NCI-H748 treated with DMSO at 0.1 percent for 48 hours (cell line): Measurements from ENCODE around the gene HMGCS1.
A peak's percentile ranks its signal among the peaks of the same experiment; 100 is the strongest.
"Not testable (repeated sequence)": the region's sequence is repeated elsewhere in the genome, so short reads cannot be mapped to it uniquely, and the experiment has no call there.

Experiments used
- DNase-seq: peaks from one replicate; lab custom pipeline; 2025; lab: John Stamatoyannopoulos, UW

The HMGCS1 gene

DNA sequence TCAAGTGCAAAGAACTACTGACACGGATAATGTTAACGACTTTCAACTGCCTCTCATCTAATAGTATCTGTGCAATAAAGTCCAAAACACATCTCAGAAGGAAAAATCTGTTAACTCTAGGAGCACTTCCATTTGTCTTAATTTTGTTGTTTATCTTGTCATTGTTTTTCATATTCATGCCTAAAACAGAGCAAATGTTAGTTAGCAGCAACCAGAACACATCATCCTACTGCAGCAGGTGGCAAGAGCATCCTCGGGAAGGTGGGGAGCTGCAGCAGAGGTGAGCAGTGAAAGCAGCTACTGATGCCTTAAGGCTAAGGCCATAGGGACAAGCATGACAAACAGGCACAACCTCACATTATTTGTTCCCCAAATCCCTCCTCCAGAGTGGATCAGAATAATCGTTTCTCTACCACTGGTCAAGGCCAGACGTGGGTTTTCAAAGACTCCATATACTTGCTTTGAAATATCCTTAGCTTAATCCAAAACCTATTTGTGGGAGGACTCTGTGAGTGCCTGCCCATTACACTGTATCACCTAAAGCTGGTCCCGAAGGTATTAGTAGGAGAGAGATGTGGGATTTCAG, 1.0 kb downstream of the HMGCS1 start:
- peak; percentile 71 for DNase-seq

DNA sequence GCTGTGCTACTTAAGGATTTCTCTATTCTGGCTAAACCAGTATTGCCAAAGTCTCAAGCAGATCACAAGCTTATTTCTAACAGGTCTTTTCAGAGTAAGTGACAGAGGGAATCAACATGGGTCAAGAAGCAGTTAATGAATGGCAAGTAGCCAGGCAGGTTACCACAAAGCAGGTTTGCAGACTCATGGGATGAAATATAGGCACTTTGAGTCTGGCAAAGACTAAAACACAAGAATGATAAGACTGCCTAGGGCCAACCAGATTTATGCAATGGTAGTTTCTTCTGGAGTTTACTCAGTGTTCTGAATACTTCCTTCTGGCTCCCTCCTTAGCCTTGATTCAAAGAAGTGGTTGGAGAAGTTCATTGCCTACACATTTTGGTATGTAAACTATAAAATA, 3.6 kb downstream of the HMGCS1 start:
- DNase-seq, result no peak

DNA sequence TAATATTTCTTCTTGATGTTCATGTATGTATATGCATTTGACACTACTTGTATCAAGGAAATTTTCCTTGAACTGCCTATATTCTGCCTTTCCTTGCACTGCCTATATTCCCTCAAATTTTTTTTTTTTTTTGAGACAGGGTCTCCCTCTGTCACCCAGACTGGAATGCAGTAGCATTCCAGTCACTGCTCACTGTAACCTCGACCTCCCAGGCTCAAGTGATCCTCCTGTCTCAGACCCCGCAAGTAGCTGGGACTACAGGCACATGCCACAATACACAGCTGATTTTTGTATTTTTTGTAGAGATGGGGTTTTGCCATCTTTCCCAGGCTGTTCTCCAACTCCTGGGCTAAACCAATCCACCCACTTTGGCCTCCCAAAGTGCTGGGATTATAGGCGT, 4.1 kb downstream of the HMGCS1 start:
- DNase-seq, result no peak

DNA sequence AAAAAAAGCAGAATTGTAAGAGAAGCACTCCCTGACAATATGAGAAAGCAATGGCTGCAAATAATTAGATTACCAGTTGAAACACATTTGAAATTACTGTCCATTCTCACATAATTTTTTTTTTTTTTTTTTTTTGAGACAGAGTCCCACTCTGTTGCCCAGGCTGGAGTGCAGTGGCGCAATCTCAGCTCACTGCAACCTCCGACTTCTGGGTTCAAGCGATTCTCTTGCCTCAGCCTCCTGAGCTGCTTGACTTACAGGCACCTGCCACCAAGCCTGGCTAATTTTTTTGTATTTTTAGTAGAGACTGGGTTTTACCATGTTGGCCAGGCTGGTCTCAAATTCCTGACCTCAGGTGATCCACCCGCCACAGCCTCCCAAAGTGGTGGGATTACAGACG, 6.3 kb downstream of the HMGCS1 start:
- not testable (repeated sequence) for DNase-seq

DNA sequence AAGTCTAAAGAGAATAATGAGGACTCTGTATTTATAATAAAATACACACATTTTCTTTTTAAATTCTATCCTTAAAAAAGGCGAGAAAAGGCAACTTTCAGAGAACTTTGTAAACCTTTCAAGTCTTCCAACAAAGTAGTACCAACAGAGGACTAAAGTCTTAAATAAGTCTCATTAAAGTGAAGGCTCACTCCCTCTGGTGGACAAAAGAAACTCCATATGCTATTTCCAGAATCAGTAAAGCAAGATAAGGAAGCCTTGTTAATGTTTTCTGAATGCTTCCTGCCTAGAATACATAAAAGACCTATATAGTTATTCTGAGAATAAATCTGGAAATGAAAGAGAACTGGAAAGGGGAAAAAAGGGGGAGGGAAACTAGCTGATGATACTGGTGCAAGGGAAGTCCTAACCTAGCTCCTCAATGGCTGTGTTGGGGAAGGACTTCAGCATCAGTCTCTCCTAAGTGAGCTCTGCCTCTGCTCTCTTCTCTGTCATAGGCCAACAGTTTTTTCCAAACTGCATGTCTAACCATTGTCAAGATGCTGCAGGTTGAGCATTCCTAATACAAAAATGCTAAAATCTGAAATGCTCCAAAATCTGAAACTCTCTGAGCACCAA, 7.2 kb downstream of the HMGCS1 start:
- peak; percentile 72 for DNase-seq

DNA sequence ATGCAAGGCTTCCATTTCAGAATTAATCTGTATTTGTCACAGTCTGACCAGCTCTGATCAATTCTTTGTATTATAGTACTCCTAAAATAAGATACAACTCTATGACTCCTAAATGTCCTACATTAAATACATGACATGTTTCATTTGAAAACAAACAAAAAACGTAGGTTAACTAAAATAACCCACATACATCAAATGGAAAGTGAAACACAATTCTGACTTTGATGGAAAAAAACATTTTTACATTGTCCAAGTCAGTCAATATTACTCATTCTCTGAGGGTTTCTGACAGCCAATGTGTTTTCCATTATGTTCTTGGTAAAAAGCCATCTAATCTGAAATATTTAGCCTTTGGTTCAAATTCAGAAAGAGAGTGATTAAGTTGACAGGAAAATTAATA, 8.7 kb downstream of the HMGCS1 start:
- no peak for DNase-seq

DNA sequence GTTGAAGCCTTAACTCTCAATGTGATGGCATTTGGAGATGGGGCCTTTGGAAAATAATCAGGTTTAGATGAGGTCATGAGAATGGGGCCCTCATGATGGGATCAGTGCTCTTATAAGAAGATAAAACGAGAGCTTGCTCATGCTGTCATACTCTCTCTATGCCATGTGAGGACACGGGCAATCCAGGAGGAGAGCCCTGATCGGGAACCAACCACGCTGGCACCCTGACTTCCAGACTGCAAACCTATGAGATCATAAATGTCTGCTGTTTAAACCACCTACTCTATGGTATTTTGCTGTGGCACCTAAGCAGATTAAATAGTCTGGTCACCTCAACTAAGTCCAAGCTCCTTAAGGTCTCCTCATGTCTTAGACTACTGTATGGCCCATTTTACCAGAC, 10.0 kb downstream of the HMGCS1 start:
- no peak for DNase-seq

DNA sequence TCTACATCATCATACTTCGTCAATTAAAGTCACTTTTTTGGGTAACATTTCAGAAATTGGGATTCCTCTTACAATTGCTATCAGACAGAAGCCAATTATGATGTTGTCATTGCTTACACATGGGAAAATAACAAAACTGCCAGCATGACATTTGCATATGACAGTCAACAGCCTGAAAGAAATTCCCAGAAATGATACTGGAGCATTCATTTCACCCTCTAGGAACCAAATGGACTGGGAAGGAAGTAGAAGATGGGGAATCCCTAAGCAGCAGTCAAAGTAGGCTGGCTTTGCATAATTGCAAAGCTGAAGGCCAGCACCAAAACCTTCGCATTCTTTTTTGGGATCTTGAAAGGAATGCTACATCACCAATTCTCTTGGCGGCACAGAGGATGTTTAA, 10.7 kb downstream of the HMGCS1 start:
- DNase-seq, result no peak

DNA sequence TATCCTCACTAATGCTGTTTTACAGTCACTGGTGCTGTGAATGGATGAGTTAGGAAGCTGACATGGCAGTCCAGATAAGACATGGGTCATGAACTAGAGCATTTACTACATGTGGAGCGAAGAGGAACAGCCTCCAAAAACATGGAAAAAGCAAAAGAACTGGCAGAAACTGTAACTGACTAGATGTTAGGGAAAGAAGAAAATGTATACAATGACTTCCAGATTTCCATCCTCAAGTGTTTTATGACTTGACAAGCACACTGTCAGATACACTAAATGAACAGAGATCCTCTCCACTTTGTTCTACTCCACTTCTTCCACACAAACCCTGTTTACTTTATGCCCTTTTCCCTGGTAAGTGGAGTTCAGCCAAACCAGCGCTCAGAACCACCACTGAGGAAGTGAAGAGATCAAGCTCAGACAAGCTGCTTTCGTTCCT, 11.5 kb downstream of the HMGCS1 start:
- no peak for DNase-seq

DNA sequence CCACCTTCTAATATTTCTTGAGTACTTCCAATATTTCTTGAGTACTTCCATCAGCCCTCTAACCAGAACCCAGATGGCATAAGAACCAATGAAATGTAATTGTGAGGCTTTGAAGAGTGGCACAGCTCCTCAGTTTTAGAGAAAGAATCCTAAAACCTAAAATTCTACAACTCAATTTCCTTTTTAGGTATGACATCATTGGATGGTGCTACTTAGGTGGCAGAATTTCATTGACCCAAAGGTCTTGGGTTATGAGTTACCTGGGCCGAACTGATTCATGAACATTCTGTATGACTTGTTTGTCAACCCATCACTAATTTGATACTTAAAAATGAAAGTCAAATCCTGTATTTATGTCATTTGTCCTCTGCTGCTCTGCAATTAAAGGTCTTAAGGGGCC, 13.1 kb downstream of the HMGCS1 start:
- no peak for DNase-seq

DNA sequence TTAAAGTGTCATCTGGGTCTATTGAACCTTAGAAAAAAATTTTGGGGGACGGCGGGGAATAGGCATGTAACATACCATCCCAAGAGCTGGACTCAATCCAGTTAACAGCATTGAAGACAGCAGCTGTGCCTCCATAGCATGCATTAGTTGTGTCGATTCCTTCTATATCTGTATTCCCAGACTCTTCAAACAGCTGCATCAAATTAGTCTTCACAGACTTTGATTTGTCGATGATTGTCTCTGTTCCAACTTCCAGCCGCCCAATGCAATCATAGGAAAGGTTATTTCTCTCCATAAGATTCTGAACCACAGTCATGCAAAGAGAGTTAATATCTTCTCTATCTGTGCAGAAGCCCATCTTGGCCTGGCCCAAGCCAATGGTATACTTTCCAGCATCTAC, 14.8 kb downstream of the HMGCS1 start:
- no peak for DNase-seq

DNA sequence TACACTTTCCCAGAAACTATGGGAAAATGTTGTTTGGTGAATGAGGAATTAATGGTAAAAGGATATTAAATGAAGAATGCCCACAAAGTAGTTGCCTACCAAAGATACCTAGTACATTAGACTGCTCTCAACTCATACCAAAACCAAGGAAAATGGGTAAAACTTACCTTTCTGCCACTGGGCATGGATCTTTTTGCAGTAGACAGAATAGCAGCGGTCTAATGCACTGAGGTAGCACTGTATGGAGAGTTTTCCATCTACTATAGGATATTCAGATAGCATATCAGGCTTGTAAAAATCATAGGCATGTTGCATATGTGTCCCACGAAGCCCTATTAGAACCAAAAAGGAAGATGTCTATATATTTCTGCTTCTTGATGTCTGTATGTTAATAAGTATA, 16.4 kb downstream of the HMGCS1 start:
- DNase-seq, result no peak

DNA sequence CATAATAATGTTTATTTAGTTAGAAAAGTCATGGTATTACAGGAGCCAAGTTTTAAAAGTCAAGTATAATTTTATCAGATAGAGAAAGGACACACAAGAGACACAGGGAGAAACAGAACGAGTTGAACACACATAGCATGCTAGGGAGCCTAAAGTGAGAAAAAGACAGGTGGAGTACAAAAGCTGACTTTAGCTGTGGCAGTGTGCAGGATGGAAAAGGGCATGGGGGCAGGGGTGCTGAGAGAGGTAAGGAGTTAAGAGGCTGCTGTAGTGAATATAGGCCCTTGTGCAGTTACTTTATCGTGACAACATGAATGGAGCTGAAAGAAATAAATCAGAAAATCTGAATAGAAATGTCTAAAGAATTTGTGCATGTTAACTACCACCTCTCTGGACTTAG, 18.0 kb downstream of the HMGCS1 start:
- DNase-seq, result no peak

DNA sequence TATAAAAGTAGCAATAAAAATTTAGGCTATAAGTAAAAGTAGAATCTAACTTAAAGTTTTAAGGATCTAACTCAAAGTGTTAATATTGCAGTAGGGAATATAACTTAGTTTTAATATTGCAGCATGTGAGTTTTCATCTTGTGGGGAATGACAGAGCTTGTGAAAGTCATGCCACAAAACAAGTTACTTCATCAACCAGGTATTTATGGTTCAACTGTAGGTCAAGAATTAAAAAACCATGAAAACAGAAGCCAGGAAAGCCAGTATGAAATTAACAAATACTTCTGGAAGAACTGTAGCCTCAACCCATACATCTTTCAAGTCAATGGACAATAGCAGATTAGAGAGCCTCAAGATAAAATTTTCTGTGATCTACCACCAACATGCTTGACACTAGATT, 19.0 kb downstream of the HMGCS1 start:
- DNase-seq, result no peak

DNA sequence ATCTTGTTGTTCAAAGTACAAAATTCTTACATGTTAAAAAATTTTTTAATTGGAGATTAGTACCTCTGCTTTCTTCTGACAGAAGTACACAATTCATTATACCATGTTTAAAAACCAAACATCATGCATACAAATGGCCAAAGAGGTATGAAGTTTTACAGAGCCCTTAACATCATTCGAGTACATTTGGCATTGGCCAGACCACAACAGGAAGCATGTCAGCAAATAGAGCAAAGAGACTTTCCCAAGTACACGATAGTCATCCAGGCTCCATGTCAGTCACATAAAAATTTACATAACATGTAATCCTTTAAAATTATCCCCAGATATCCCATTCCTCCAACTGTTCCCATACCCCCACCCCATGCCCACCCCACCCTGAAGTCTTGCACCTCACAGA, 22.5 kb downstream of the HMGCS1 start:
- no peak for DNase-seq

DNA sequence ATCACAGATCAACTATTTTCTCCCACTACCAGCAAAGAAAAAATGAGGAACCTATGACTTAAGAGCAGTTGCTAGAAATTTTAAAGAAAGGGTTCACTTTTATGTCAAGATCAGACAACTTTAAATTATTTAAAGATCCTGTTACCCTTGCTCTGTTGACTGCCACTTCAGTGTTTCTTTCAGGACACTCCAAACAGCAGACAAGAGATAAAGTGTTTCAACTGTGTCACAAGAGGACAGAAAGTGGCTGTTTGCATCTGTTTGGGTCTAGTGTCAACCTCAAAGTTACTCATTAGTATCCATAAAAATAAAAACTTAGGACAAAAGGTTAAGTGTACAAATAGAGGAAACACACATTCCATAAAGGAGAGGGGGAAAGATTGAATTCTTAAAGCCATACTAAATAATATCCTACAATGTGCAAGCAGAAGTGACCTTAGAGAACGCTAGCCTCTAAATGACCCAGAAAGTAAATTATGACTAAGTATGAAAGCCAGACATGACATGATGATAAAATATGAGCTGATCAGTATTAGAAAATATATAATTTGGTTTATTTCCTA, 24.9 kb downstream of the HMGCS1 start:
- no peak for DNase-seq

DNA sequence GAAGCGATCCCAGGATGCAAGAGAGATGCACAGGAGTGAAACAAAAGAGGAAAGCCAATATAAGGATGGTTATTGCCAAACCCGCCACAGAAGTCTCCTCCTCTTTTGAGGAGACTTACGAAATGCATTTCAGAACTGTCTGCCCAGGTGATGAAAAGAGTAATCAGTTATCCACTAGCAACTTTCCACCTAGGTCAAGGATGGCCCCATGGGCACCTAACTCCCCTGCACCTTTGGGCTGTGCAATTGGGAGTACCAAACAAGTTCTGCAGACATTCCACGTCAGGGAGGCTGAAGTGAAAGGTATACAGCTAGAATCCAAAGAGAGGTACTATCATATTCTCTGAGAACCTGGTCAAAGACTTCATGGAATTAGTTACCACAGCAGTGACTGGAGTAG, 25.7 kb downstream of the HMGCS1 start:
- DNase-seq, result no peak

DNA sequence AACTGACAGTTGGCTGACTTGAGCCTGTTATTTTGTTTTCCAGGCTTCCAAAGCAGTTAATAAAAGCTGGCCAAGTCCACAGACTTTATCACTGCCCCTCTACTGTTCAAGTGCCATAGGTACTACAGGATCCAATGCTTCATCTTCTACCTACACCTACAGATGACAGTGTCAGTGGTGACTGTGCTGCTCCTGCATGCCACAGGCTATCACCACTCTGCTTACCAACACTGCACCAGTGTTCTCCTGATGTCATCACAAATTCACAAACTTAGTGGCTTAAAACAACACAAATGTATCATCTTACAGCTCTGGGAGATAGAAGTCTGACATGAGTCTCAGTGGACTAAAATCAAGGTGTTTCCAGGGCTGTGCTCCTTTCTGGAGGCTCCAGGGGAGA, 26.6 kb downstream of the HMGCS1 start:
- no peak for DNase-seq

DNA sequence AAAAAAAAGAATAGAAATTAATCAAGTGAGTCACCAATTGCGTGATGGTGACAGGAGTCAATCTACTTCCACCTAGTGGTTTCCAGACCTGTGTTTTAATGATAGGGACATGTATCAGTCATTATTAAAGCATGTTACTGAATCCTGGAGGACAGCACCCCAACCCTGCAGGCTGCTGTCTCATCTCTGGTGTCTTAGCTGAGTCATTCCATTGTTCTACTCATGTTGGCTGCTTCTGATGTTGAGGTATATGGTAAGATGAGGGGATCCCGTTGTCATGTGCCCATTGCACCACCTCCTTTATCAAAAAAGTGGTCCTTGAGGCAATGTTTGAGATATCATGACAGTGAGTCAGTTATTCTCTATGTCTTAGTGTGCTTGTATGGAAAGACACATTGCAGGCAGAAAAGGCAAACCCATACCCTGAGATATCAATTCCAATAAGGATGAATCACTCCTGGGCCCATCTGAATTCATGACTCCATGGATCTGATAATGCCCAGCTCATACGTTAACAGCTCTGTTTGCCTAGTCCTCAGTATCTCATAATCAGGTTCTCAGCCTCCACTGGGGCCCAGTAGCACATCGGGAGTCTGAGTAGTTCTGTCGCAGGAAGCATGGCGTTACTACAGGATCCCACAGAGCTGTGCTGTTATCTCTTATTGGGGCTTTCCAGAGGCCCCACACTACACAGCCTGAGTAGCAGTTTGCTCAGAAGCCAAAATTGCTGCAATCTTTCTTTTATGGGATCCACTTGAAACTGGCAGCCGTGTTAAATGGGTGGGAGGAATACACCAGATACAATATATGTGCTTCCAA, 31.2 kb downstream of the HMGCS1 start:
- DNase-seq, result no peak

DNA sequence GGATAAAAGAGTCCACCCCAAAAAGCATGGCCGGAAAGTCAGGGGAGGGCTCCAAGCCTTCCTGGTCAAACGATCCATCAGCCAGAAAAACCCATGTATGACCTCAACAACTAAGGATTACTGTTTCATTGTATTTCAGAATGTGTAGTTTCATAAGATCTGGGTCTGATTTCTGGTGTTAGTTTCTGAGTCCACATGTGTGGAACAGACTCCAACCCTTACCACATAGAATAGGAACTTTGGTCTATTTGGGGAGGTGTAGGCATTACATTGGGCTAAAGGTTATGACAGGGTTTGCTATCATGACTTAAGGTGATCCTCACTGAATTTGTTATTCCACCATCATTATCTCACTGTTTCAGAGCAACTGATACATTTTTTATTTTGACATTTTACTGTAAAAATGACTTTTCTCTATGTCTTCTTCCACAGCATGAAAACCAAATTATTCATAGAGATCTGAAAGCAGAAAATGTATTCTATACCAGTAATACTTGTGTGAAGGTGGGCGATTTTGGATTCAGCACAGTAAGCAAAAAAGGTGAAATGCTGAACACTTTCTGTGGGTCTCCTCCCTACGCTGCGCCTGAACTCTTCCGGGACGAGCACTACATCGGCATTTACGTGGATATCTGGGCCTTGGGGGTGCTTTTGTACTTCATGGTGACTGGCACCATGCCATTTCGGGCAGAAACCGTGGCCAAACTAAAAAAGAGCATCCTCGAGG, 33.5 kb downstream of the HMGCS1 start:
- no peak for DNase-seq

DNA sequence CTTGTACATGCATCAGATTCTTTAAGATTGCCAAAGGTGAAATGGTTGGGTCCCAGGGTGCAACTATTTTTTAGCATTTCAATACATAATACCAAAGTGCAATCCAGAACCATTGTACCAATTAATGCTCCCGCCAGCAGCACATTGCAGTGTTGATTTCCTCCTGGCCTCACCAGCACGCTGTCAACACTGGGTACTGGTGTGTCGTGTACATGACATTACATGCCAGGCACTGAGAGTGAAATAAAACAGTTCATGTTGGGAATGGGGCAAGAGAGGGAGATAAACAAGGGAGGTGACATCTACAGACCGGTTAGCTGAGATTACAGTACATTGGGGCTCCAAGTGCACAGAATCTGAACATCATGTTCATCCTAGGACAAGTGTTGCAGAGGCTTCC, 37.8 kb downstream of the HMGCS1 start:
- no peak for DNase-seq

DNA sequence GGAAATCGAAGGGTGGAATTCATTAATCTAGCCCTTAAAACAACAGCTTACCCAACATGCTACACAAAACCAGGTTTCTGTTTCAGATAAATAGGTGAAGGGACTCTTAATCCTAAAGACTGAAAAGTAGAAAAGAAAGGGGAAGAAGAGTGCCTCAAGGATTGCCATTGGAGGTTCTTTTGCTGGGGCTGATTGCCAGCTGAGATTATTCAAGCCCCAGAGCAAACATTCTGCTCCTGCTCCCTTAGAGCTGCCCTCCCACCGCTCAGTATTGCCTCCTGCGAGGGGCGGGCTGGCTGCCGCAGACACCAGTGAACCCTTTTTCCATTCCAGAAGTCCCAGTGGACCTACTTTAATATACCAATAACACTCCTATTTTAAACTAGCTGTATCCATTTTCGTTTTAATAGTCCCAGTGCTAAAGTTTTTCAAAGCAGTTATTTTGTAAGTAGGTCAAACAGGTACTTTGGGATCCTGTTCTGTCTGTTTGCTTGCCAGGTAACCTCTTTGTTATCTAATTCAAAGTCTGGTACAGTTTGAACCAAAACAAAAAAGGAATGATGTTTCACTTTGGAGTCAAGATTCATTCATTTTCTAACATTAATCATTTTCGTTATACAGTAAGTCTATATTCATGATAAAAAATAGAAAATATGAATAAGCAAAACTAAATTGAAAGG, 38.6 kb downstream of the HMGCS1 start:
- no peak for DNase-seq
